Amniotic stem cell (primary cell): ENCODE data around the gene VAV2.

ENCODE experiments used
- DNase-seq: peaks from one replicate; lab custom pipeline; 2025; lab: John Stamatoyannopoulos, UW

VAV2 gene

DNA sequence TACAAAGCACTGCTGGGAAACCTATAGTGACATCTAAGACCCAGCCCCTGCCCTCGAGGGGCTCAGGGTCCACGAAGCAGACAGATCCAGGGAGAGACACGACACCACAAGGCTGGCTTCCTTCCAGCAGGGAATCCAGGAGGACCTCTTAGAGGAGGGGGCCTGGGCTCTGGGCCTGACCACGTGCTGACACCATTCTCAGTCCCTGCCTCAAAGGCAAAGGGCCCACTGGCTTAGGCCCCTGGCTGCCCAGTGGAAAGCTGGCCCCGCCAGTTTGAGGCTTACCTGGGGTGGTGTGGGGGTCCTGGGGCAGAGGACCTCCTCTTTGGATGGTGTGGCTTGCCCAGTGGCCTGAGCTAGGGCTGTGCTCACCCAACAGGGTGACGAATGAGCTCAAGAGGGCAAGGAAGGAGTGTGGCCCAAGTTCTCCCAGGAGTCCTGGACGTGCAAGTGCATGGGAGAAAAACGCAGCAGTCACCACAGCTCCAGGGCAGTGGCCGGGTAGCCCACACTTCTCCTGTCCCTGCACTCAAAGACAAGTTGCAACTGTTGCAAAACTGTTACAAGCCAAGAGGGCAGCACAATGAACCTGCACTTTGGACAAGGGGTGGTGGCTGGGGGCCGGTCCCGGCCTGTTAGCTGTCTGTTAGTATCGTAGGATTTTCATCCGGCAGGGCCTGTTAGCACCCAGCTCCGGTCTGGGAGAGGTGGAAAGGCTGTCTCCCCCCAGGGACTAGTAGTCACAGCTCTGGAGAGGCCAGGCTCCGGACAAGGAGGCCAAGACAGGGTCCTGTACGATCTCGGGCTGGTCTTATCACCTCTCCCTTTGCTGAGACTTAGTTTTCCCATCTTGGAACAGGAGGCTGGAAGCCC, 252.5 kb downstream of the VAV2 start:
- no peak for DNase-seq

DNA sequence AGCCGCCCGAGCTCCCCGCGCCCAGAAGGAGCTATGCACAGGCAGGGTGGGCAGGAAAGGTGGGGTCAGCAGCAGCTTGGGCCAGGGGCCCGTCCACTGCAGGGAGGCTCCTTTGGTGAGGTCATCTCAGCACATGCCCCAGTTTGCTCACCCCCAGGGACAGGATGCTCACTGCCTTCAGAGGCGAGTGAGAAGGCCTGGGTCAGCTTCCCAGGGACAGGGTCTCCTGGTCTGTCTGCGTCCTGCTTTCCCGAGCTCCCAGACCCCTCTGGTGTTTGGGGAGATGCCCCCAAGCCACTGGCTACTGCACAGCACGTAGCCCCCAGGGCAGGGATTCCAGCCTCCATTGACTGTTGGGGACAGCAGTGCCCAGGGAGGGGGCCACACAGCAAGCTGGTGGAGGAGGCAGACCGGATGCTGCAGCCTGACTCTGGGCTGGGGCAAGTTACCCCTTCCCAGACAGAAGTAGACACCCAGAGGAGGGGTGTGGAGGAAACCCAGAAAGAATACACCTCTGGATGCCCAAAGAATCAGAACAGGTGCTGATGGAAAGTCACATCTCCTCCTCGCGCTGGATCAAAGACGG, 253.4 kb downstream of the VAV2 start:
- DNase-seq, result no peak

DNA sequence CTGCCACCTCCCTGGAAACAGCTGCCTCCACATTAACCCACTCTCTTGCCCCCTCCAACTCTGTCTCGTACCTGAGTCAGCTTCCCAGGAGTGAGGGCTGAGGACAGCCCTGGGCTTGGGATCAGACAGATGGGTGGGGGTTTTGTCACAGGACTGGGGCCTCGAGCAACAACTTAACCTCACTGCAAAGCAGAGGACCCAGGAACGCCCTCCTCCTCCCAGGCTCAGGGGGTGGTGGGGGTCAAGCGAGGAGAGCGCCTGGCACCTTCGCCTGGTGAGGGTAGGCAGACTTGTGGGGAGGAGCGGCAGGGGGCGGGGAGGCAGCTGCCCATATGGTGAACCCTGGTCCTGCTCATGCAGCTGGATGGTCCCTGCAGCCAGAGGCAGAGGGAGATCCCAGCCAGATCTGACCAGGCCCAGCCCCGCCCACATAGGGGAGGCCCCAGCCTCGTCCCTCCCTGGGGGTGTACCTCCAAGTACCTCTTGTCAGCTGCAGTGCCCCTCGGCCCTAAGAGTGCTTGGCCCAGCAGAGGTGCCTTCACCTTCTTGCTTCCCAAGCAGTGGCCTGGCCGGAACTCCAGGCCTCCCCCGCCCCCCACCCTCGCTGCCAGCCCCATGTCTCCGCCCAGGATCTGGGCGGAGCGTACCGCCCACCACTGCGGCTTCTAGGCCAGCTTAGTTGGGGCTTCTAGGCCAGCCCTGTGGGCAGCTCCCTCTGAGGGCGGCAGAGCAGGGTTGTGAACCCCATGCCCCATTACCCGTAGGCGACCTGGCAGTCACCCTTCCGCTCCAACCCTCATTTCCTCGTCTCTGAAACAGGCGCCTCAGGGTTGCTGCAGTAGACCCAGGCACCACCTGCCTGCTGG, 254.1 kb downstream of the VAV2 start, which contains the start of gene SARDH:
SARDH (minus strand) TSS at position 579 of the 866 bp plus-strand sequence. CDS start 4,179 bp downstream, outside the sequence.
- DNase-seq, result no peak

GRCh38 chr9:133737071-133737773, 254.9 kb downstream of the VAV2 start:
- no peak for DNase-seq

- DNase-seq, result no peak
Observed at GRCh38 chr9:133735931-133736330, 256.2 kb downstream of the VAV2 start.

DNA sequence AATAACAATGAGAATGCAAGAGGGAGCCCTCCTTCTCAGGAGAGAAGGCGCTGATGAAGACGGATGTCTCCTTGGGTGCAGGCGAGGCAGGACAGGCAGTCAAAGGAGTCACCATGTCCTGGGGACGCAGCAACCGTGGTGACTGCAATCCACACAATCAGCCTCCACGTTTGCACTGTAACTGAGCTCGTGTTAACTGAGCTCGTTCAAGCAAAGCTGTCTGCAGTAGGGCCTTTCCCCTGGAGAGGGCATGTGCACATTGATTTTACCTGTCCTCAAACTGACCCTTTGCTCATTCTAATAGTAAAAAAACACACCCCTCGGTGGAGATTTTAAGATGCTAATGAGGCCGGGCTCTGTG, 256.7 kb downstream of the VAV2 start:
- no peak for DNase-seq

- DNase-seq, result no peak
Observed at GRCh38 chr9:133734590-133735414, 257.3 kb downstream of the VAV2 start.

GRCh38 chr9:133733796-133734533, 258.2 kb downstream of the VAV2 start:
- DNase-seq, result no peak

DNA sequence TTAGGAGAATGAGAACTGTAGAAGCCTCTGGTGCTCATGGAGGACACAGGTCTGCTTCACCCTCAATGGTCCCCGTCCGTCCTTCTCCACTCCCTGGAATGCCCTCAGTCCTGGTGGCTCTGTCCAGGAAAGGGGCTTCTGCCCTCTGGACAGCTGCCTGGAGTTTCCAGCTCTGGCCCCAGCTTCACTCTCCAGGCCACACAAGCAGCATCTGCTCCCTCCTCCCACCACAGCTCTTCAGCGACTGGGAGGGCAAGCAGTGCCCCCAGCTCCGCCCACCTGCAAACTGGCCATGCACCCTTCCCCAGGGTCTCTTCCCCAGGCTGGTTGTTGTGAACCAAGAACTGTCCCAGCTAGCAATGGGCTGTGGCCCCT, 258.7 kb downstream of the VAV2 start:
- DNase-seq, result no peak

DNA sequence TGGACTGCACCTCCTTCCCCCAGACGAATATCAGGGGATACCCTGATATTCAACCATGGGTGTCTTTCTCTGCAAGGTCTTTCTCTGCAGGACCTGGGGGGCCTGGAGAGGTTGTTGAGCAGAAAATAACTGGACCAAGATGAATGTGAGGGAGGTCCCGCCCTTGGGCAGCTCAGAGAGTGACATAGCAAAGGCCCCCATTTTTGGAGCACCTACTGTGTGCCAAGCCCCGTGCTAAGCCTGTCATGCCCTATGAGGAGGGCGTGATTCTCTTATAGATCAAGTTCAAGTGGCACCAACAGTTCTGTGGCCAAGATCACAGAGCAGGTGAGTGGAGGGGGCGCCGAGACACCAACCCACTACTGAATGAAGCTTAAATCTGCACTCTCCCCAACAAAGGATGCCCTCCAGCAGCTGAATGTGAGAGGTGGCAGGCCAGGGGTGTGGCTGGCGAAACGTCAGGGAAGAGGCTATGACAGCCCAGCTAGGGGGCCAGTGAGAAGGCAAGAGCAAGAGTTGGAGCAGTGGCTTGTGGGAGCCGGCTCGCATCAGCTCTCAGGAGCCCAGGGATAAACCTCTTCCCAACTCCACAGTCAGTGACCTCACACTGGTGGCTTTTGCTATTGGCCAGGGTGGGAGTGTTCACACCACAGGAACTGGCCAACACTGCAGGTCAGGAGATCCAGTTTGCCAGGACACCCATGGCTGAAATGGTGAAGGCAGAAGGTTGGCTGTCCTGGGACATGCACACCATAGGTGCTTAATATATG, 259.3 kb downstream of the VAV2 start:
- no peak for DNase-seq

DNA sequence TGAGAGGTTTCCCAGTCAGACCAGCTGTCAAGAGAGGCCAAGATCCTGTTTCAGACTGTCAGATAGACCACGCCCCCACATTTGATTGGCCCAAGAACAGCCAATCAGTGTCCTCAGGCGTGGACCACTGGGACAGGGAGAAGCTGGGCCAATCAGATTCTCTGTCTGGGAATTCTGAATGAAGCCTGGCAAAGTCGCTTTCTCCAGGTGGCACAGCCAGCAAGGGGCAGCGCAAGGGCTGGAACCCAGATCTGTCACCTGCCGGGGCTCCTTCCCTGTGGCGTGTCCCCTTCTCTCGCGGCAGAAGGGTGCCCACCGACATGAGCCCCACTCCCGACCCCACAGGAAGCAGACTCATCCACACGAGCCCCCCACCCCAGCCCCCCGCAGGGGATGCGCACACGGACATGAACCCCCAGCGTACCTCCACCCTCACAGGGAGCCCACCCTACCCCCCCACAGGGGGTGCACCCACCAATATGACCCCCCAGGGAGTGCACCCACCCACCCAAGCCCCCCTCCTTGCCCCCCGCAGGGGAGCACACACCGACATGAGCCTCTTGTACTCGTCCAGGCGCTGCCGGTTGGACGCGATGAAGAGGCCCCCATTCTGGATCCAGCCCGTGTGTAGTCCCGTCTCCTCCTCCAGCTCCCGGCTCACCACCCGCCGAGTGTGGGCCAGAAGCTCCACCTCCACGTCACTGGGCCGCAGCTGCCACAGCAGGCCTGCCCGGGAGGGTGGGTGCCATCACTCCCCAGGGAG, 260.1 kb downstream of the VAV2 start:
- DNase-seq, result no peak

DNA sequence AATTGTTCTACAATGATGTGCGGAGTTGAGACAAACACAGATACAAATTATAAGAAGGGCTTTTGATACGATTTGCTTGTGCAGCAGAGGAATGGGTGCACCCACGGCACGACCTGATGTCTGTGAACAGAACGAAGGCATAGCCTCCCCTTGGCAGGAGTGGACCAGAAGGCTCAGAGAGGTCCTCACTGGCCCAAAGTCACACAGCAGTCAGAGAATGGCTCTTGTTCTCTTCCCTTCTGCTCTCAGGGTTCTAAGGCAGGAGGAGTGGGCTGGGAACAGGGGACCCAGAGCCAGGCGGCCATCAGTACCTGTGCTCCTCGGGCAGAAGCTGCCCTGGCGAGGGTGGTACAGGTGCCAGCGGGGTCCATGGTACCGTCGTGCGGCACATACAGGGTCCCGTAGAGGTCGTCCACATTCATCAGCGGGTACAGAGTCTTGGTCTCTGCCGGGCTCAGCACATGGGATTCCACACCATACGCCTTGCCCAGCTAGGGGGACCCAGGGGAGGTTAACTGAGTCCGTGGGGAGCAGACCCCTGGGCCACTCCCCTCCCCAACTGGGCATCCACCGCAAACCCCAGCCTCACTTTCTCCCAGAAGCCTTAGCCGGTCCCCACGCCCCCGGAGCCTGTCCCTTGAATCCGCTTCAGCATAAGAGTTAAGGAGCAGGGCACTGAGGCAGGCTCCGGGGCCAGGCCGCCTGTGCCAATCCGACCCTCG, 261.0 kb downstream of the VAV2 start:
- no peak for DNase-seq

- DNase-seq, result no peak
Observed at GRCh38 chr9:133729617-133730281, 262.4 kb downstream of the VAV2 start.

DNA sequence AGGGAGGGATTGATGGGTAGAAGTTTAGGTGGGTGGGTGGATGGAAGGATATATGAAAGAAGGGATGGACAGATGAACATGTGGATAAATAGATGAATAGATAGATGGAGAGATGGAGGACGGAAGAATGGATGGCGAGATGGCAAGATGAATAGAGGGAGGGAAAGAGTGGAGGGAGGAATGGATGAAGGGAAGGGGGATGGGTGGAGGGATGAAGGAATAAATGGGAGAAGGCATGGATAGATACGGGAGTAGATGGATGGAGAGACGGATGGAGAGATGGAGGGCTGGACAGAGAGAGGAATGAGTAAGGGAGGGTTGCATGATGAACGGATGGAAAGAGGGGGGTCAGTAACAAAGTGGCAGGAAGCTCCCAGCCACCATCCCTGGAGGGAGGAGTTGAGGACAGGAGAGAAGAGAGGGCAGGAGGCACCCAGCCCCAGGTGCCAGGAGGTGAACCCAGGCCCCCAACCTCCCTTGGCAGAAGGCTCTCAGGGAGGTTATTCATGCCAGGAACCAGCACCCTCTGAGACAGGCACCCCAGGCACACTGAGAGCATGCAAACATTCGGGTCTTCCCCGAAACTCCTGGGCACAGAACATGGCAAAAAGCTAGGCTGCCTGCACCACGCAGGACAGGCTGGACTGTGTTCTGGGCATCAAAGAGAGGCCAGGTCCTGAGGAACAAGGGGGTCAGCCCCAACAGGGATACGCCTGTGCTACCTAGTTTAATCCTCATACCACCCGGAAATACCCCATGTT, 263.1 kb downstream of the VAV2 start:
- DNase-seq, result no peak

DNA sequence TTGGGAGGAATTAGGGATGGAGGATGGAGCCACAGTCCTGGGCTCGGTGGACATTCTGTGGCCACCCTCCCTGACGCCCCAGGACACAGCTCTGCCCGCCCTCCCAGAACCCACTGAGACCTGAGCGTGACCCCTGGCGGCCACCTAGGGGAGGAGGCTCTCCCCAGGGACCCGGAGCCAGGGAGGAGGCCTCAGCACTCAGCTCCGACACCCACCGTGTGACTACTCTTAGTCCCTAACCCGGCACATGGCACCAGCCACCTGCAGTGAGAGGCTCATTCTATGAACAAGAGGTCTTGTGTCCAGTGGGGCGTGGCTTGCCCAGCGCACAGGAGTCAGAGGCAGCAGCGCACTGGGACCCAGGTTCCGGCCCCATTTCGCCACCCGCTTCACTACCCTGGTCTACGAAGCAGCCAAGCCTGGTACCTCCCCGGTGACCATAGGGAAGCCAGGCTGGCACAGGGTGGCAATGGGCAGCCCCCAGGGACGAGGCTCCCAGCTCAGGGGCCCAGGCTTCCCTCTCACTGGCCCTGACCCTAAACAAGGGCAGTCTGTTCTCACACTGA, 264.2 kb downstream of the VAV2 start:
- no peak for DNase-seq

DNA sequence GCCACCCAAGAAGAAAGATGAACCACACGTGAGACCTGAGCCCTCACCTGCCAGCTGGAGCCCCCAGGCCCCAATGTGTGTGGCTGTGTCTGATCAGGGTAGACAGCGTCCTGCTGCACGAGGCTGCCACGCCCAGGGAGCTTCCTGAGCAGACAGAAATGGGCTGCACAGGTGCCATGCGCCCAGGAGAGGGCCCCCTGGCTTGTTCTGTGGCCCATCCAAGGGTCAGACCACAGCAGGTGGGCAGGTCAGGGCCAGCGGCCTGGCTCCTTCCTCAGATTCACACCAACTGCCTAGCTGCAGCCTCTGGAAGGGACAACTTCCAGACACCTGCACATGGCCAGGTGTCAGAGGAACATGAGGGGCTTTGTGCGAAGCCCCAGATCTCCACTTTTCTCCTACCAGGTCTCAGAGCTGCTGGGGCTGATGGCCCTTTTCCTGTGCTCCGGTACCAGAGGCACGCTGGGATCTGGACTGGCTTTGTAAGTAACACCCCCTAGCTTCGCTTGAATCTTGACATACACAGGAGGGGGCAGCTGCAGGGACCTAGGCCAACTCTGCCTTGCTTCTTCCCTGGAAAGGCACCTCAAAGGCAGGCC, 264.7 kb downstream of the VAV2 start:
- no peak for DNase-seq
